CD4-positive, alpha-beta T cell treated with Interleukin-15 for 4 hours (primary cell): ENCODE results near the gene ARL13A.
"Not testable (repeated sequence)": the region's sequence is repeated elsewhere in the genome, so short reads cannot be mapped to it uniquely, and the experiment has no call there.

ENCODE experiments used
- DNase-seq: peaks from one replicate; pipeline ENCODE4 v3.0.0-alpha.2; 2020; ENCODE audit warnings: low spot score

The ARL13A gene

DNA sequence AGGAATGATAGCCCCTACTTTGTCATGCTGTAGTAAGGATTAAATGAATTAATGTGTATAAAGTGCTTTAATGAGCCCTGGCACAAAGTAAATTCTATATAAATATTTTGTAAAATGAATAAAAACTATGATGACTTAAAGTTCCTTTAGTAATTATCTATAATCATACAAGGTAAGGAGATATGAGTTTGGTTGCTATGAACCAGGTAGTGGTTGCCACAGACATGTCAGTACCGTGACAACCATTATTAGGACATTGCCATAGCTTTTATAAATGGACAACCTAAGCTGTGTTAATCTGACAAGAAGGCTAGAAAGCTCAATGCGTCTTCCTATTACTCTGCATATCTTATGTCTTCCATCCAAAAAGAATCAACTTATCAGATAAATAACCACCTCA, at the start of gene ARL13A:
Gene ARL13A, plus strand, starts transcription at position 301 of the 400 bp plus-strand sequence. CDS start 3,982 bp downstream, outside the sequence.
- no peak for DNase-seq

GRCh38 chrX:100924375-100924774, 45.1 kb upstream of the ARL13A start:
- DNase-seq: no peak

DNA sequence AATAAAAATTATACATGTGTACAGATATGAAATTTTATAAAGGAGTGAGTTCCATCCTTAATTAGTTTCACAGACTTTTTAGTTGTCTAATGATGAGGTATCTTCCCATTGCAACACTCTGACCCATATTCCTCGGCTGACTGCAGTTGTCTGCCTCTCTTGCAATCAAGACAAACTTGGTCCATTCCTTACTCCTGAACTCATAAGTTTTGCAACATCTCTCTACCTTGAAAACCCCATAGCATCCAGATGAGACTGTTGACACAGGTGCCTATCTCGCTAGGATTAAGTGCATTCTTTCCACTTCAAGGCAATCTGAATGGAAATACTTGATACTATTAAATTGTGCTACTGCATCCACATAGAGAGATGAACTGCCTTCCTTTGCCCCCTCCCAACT, 43.1 kb upstream of the ARL13A start:
- DNase-seq: no peak

DNA sequence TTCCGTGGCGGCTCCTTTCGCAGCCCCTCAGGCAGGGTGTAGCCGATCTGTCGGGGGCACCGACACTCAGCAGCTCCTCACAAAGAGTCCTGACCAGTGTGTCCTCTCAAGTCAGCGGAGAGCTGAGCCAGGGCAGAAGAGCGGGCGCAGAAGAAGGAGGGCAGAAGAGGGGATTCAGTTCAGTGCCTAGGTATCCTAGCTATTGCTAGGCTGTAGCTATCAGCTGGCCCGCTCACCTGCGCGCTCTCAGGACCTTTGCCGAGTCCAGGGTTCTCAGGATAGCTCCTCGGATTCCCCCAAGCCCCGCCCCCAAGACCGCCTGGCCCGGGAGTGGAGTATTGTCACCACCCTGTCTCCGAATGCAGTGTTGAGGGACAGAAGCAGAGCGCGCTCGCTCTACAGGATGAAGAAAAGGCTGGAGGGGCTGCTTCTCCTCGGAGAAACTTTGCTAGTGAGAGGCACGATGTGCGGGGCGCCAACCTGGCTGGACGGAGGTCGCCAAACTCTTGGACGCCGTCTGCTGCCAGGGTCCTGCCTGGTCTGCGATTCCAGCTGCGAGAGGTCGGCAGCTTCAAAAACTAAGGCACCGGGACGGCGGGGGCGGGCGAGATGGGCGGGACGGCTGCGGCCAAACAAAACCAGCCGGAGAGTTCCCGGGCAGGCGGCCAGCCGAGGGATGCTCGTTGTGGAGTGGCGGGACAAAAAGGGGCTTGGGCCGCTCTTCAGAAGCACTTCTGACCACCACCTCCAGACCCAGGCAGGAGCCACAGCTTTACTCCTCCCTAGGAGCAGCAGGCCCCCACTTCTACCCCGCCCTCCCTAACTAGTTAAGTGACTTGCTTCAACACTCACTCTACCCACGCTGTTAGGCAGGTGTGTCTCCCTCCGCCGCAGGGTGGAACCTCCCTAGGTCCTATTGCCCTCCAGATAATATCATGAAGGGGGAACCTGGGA, 40.6 kb upstream of the ARL13A start, which contains the start of gene XKRX:
Gene XKRX, minus strand, starts transcription at position 258 of the 954 bp plus-strand sequence. CDS start 613 bp downstream, outside the sequence.
- DNase-seq: peak; percentile 30

DNA sequence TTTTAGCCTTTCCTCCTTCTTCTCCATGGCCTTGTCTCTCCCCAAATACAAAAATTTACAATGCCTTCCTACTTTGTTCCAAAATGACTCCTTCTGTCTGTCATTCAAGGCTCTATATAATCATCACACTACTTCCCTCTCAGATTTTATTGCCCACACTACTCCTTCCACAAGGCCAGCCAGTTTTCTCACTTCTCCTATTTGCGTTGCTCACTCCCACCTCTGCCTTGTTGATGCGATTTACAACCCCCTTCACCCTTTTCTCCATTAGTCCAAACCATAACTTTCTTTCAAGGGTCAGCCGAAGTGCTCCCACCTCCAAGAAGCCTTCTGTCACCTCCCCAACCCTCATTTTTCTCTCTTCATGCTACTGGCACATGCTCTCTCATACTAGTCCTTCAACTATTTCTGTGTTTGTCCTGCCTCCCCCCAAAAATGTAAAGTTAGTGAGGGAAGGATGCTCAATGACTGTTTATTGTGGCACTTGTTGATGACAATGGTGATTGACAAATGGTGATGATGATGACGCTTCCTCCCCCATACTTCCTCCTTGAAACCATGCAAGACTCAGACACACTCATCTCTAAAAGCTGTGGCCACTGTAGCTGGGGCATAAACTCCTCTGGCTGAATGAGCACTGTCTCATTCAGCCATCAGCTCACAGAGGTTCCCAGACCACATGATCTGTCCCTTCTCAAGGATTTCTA, 38.1 kb upstream of the ARL13A start:
- DNase-seq: no peak

DNA sequence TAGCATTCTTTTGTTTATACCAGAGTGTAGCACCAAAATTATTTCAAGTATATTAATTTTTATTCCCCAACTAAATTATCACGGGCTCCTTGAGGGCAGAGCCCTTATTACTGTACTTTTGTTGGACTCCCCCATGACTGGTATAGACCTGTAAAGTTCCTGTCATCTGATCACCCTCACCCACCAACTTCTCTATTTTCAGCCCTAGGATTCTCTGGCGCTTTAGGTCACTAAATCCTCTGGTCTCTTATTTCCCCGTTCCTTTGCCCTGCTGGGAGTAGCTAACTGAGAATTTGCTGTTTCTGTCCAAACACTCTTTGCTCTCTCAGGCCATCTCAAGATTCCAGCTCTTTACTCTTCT, 37.6 kb upstream of the ARL13A start:
- DNase-seq: no peak

DNA sequence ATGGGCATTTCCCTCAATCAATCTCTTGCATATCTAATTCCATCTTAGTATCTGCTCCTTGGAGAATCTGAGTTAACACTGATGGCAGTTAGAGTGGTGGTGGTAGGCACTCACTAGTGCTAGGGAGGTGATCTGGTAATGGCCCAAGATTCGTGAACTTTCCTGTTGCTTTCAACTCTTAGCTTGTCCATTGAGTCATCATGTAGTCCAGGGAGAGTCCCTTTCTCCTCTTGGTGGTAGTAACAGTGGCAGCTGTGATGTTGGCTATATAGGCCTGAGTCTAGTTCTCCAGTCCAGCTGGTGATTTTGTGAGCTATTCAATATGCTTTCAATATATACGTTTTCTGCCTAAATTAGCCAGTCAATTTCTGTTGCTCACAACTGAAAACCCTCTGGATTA, 33.7 kb upstream of the ARL13A start:
- DNase-seq: no peak

DNA sequence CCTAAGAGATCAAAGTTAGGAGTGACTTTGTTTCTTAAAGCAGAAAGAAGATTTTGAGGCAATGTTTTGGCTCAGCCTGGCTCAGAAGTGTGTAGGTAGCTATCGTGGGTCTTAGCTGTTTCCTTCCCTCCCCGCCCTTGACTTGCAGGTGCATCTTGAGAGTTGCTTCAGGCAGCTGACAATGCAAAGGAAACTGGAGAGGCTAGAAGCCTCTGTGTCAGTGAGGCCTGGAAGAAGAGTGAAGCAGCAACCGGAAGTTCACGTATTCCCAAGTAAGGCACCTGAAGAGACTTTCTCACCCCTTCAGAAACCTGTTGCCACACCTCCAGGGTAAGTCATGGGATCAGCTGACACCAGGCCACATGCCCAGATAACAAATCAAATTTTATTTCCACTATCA, 30.2 kb upstream of the ARL13A start:
- DNase-seq: no peak

GRCh38 chrX:100944601-100945000, 24.9 kb upstream of the ARL13A start:
- DNase-seq: no peak

- DNase-seq: no peak
Observed at GRCh38 chrX:100946299-100946927, 23.1 kb upstream of the ARL13A start.

GRCh38 chrX:100948557-100948956, 21.0 kb upstream of the ARL13A start:
- DNase-seq: no peak

GRCh38 chrX:100962811-100963210, 6.7 kb upstream of the ARL13A start:
- DNase-seq: no peak

DNA sequence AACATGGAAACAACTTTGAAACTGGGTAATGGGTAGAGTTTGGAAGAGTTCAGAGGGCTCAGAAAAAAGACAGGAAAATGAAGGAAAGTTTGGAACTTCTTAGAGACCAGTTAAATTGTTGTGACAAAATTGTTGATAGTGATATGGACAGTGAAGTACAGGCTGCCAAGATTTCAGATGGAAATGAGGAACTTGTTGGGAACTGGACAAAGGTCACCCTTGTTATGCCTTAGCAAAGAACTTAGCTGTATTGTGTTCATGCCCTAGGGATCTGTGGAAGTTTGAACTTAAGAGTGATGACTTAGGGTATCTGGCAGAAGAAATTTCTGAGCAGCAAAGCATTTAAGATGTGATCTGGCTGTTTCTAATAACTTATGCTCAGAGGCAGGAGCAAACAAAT, 5.1 kb upstream of the ARL13A start:
- DNase-seq: no peak

DNA sequence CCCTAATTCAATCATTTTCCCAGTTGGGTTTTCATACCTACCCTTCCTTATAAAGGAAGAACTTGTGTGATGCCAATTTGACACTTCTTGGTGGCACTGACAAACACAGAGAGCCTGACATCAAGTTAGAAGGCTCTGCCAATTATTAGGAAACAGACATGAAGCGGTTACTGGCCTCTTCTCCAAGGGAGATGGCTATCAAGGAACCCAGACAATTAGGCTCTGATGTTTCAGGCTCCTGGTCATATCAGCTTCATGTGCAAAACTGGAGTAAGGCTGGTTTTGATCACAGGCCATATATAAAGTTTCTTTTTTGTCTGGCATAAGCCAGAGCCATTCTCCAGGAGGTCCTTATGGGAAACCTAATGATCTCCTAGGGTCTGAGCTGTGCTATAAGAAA, 428 bp downstream of the ARL13A start:
- no peak for DNase-seq

DNA sequence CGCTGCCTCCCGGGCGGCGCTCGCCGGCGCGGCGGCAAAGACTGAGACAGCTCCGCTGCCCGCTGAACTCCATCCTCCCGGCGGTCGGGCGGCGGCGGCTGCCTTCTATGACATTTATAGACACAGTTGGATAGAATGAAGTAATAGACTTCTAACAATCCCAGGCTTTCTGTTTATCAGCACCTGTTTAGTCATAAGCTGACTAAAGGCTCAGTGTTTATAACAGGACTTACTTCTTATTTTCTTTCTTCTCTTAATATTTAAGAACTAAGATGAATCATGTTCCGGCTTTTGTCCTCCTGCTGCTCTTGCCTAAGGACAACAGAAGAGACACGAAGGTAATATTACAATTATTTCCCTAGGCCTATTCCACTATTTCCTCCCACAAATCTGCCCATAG, 3.9 kb downstream of the ARL13A start:
- no peak for DNase-seq

GRCh38 chrX:100975212-100975611, 5.7 kb downstream of the ARL13A start:
- no peak for DNase-seq

DNA sequence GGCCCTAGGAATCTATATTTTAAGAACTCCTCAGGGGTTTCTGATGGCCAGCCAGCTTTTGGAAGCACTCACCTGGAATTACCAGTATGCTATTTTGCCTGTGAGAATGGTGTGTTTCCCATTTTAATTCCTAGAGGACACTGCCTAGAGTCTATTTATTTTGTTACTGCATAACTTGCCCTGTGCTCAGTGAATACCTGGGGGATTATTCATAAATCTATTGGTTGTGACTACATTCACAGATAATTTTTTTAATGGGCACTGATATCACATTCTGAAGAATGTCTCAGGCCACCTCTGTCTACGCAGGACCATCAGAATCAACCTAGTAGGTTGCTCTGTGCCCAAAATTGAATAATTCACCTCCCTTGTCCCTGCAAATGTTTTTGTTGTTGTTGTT, 6.7 kb downstream of the ARL13A start:
- DNase-seq: no peak

GRCh38 chrX:100979881-100980607, 10.5 kb downstream of the ARL13A start:
- DNase-seq: no peak

DNA sequence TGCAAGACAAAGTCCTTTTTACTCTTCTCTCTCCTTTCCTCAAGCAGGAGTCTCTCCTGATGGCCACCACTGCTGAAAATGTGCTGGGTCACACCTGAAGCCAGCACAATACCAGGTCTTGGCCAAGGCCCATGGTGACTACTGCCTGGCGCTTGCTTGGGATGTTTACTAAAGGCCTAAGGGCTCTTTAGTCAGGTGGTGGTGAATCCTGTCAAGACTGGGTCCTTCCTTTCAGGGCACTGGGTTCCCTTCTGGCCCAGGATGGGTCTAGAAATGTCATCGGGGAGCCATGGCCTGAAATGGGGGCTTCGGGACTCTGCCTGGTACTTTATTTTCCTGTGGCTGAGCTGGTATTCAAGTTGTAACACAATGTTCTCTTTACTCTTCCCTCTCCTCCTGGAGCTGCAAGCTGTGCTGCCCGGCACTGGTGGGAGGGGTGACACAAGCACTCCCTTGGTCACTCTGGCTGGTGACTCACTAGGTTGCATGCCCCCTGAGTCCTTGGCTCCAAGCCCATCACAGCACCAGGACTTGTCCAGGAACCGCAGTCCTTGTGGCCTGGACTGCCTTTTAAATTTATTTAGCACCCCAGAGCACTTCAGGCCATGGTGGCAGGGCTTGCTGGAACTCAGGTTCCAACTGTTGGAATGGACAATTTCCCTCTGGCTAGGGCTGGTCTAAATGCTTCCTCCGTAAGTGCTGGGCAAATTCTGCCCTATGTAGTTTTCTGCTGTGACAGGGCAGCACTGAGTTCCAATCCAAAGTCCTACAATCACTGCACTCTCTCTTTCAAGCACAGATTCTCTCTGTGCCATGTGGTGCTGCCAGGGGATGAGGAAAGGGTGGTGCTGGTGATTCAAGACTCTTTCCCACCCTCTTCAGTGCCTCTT, 11.3 kb downstream of the ARL13A start:
- DNase-seq: no peak

- not testable (repeated sequence) for DNase-seq
Observed at GRCh38 chrX:100981498-100981845, 12.0 kb downstream of the ARL13A start.

- no peak for DNase-seq
Observed at GRCh38 chrX:100984818-100985217, 15.3 kb downstream of the ARL13A start.
